CD1c-positive myeloid dendritic cell (primary cell): Measurements from ENCODE around the gene SRSF9.
"Not testable (repeated sequence)": the region's sequence is repeated elsewhere in the genome, so short reads cannot be mapped to it uniquely, and the experiment has no call there.

Source experiments
- DNase-seq: peaks from one replicate; pipeline ENCODE4 v3.0.0-alpha.2; 2016; ENCODE audit errors: extremely low spot score

Gene SRSF9

GRCh38 chr12:120481022-120481767, 11.6 kb upstream of the SRSF9 start:
- DNase-seq = no peak

- no peak for DNase-seq
Measured at GRCh38 chr12:120480211-120480610, 10.7 kb upstream of the SRSF9 start.

GRCh38 chr12:120479458-120479857, 9.9 kb upstream of the SRSF9 start:
- DNase-seq = no peak

- no peak for DNase-seq
Measured at GRCh38 chr12:120475643-120476042, 6.1 kb upstream of the SRSF9 start.

DNA sequence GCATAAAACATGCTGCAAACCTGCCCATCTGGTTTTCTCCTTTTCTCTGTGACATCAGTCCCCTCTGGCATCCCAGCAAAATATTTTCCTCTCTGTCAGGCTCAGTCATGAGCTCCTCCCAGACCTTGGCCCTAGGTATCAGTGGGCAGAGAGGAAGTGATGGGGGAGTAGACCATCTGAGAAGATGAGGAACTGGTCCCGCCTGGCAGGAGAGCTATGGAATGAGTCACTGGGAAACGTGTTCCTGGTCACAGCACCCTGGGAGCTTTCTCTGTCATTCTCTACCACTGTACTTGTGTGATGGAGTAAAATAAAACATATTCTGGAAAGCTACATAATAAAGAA, 5.0 kb upstream of the SRSF9 start:
- peak; percentile 93 for DNase-seq

DNA sequence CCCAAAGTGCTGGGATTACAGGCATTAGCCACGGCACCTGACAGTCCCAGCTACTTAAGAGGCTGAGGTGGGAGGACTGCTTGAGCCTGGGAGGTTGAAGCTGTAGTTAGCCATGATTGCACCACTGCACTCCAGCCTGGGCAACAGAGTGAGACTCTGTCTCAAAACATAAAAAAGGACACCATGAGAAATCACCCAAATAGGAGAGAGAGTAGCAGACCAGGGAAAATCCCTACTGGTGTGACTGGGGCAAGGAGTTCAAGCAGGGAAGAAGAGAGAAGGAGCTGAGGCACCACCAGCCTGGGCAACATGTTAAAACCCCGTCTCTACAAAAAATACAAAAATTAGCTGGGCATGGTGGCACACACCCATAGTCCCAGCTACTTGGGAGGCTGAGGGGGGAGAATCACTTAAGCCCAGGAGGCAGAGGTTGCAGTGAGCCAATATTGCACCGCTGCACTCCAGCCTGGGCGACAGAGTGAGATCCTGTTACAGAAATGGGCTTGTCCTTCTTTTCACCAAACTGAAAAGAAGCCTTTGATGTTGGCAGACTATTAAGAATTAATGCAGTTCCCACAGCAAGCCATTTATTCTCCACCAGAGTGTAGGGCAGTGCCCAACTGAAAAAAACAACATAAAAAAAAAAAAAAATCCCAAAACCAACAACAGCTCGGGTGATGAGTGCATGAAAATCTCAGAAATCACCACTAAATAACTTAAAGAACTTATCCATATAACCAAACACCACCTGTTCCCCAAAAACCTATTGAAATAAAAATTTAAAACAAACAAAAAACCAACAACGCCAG, 4.5 kb upstream of the SRSF9 start:
- no peak for DNase-seq

DNA sequence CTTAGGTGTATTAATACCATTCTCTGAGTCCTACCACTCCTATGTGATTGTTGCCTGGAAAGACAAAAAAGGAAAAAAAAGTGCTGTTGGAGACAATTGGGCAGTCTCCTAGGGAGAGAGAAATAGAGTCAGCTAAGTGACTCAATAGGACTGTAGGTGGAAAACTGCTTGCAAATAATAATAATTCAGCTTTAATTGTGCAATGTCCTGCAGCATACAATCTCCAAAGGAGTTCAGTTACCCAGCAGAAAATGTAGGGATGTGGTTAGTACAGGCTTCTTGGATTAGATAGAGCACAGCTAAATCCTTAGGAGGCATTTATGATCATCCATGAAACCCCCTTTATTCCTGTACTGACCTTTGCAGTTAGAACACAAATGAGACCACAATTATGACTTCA, 3.0 kb upstream of the SRSF9 start:
- DNase-seq = no peak

GRCh38 chr12:120470150-120470784, 719 bp upstream of the SRSF9 start:
- no peak for DNase-seq

DNA sequence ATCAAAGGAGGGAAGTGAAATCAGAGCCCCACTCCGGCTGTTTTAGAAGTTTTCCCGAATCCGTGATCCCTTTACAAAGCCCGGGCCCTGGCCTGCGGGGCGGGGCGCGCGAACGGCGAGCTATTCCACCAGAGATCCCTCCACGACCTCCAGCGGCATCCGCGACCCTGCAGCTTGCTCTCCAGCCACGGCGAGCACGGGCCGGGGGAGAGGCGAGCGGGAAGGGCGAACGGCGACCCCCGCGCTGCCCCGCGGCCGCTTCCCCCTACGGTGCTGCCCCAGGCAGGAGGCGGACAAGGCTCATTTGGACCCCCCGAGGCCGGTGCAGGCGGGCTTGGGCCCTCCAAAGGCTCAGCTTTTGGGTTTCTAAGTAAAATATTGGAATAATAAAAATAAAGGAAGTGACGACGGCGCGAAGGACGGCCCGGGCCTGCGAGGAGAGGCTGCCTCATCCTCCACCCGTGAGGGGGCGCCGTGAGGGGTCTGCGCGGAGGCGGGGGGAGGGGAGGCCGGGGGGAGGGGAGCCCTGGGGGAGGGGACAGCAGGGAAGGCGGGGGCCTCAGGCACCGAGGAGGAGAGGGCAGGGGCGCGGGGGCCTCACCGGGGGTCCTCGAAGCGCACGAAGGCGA, 613 bp downstream of the SRSF9 start:
- DNase-seq = peak; percentile 43

DNA sequence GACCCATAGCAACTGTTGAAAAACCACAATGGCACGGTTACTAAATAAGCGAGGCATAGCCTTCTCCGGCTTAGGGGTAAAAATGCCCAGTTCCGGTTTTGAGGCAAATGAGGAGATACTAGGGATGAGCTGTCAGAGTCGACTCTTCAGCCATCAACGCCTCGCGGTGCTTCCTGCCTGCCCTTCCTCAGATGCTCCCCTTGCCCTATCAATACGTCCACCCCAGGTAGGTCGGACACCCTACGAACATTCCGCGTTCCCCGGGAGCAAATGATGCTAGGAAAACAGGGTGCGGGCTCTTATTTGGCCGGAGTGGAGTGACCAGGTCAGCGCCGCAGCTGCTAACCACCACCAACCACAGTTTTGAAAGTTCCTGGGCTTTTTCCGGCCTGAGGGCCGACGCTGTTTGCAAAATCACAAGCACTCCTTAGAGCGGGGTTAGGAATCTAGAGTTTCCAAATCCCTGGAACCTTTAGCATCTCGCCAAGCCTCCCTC, 1.2 kb downstream of the SRSF9 start:
- DNase-seq = peak; percentile 80

GRCh38 chr12:120467439-120467838, 2.1 kb downstream of the SRSF9 start:
- no peak for DNase-seq

DNA sequence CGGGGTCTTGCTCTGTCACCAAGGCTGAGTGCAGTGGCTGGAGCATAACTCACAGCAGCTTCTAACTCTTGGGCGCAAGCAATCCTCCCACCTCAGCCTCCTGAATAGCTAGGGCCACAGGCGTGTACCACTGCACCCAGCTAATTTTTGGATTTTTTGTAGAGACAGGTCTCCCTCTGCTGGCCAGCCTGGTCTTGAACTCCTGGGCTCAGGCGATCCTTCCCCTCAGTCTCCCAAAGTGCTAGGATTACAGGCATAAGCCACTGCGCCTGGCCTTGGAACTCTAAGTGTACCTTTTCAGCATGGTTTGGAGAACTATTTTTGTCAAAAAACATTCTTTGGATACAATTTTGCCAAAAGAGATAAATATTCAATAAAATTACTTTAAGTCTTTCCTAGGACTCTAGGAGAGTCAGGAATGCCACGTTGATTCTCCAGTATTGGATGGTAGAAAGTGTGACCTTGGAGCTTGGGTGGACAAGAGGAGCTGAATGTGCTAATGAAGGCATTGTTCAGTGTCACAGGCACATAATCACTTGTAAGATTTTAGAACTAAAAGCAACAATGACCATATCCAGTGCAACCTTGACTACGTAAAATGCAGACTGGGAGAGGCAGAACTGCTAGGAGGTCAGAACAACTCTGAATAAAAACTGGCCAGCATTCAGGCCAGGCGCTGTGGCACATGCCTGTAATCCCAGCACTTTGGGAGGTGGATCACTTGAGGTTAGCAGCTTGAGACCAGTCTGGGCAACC, 2.8 kb downstream of the SRSF9 start:
- peak; percentile 52 for DNase-seq

GRCh38 chr12:120465756-120466155, 3.8 kb downstream of the SRSF9 start:
- DNase-seq = no peak

DNA sequence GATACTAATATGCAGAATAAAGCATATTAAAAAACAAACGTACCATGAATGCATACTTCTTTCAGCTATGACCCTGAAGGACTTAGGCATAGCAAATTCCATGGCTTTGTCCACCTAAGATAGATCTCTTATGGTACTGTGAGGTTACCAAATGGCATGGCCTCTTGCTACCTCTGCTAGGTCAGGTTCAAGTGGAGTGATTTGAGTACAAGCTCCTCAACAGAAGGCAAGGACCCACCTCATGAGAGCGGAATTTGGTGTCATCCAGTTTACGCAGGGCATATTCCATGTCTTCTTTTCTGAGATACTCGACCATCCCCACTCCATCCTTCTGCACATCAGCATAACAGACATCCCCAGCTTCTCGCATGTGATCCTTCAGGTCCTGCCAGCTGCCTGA, 5.8 kb downstream of the SRSF9 start:
- DNase-seq = no peak

- no peak for DNase-seq
Measured at GRCh38 chr12:120462099-120462640, 7.4 kb downstream of the SRSF9 start.

DNA sequence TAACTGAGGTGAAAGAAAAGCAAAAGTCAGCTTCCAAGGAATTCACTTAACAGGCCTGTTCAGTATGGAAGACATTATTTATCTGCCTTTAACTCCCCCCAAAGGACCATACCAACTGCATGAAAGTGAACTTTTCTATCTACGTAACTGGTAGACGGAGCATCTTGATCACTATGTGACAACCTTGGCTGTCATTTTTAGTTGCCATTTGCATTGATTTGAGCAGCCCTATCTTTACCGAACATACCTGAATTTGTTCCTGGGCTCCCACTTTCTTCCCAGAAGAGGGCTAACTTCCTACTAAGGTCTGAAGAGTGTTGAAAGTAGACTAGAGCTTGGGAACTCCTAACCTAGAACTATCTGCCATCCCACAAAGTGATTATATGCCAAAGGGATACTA, 9.4 kb downstream of the SRSF9 start:
- DNase-seq = no peak

DNA sequence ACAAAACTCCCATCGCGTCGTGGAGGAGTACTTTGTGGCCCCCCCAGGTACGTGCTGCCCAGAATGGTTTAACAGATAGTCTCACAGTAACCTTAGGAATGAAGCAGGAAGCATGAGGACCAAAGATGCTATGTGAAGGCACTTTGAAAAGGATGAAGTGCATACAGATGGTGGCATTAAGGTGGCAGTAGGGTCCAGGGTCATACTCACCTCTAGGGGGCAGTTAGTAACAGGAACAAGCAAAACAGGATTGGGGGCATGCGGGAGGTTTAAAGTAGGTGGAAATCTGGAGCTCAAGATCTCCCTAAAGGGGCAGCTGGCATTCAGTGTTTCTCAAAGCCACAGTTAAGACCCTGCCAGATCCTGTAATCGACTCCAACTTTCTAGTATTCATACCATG, 12.4 kb downstream of the SRSF9 start:
- DNase-seq = no peak

GRCh38 chr12:120455302-120455701, 14.2 kb downstream of the SRSF9 start:
- DNase-seq = no peak

DNA sequence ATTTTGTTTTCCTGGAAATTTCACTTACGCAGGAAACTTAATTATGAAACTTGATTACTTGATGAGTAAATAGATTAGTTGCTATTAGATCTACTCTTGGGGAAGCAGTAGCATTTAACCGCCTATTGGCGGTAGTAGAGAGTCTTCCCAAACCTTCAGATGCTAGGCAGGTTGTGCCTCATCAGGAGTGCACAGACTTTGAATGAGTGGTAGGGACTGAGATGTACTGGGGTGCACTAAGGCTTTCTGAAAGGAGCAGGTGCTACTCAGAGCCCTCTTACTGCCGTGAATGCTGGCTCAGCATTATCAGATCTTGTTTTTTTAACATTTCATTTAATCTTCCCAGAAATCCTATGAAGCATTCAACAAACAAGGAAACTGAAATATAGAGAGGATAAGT, 15.6 kb downstream of the SRSF9 start:
- peak; percentile 53 for DNase-seq

GRCh38 chr12:120453060-120453750, 16.3 kb downstream of the SRSF9 start:
- no peak for DNase-seq

DNA sequence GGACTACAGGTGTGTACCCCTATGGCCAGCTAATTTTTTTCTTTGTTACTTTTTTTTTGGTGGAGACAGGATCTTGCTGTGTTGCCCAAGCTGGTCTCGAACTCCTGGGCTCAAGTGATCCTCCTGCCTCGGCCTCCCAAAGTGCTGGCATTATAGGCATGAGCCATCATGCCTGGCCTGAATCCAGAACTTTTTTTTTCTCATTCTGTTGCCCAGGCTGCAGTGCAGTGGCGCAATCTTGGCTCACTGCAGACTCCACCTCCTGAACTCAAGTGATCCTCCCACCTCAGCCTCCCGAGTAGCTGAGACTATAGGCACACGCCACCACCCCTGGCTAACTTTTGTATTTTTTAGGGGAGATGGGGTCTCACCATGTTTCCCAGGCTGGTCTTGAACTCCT, 17.0 kb downstream of the SRSF9 start:
- DNase-seq = not testable (repeated sequence)
